ENCODE results near the gene IRGM.

Gene IRGM

GRCh38 chr5:150879358-150879757, 33.0 kb downstream of the IRGM start:
- DNase-seq (ENCODE audit: low read depth) = no peak

DNA sequence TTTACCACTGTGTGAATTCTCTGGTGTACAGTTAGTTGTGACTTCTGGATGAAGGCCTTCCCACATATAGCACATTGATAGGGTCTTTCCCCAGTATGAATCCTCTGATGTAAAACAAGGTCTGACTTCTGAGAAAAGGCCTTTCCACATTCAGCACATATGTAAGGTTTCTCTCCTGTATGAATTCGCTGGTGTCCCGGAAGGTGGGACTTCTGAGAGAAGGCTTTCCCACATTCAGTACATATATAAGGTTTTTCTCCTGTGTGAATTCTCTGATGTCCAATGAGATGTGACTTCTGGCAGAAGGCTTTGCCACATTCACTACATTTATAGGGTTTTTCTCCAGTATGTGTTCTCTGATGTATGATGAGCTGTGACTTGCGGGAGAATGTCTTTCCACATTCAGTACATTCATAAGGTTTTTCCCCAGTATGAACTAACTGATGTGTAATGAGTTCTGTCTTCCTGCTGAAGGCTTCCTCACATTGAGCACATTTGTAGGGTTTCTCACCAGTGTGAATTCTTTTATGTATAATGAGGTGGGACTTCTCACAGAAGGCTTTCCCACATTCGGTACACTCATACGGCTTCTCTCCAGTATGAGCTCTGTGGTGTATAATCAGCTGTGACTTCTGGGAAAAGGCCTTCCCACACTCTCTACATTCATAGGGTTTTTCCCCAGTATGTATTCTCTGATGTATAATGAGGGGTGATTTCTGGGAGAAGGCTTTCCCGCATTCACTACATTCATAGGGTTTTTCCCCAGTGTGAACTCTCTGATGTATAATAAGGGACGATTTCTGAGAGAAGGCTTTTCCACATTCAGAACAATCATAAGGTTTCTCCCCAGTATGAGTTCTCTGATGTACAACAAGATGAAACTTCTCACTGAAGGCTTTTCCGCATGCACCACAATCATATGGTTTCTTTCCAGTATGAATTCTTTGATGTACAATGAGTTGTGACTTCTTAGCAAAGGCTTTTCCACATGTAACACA, 49.4 kb downstream of the IRGM start:
- DNase-seq (ENCODE audit: low read depth) = no peak
- H3K4me3 ChIP-seq (ENCODE audit: low read depth, low read length) = no peak overlapping the region

More at GRCh38 chr5:150879358-150879757, 33.0 kb downstream of the IRGM start:
- H3K4me3 ChIP-seq (ENCODE audit: low read depth, low read length) = no peak overlapping the region
